Heart right ventricle (tissue), 16 donors: ENCODE results near the gene UBP1. TPM values are rescaled to one million over a fixed set of nuclear protein-coding genes. Genes with fewer than 3 reads are reported as not detected.

Experiments used
- ATAC-seq, 8 donors: fragments of 200-7000 bp; cut with Tn5 transposase; one replicate each; pipeline ENCODE4 v1.9.1; 2020; ENCODE audit warnings: mild to moderate bottlenecking in 8 of 8, moderate library complexity in 8 of 8, moderate number of reproducible peaks in 1 of 8
- DNase-seq, 2 donors: peaks; one replicate each; pipeline ENCODE4 v3.0.0-alpha.2; 2020
- H3K27ac ChIP-seq, 10 donors: fragments of 200-600 bp; sonication (generic) in 2 of 10; one replicate each; pipeline versions ENCODE4 v1.5.0 to v1.8.0; 2020 to 2022; ENCODE audit warnings: mild to moderate bottlenecking in 3 of 10
- H3K27me3 ChIP-seq, 7 donors: fragments of 200-600 bp; one replicate each; pipeline ENCODE4 v1.8.0; 2021 to 2022; ENCODE audit warnings: mild to moderate bottlenecking in 2 of 7
- H3K36me3 ChIP-seq, 9 donors: fragments of 200-600 bp; sonication (generic) in 1 of 9; one replicate each; pipeline versions ENCODE4 v1.5.0 to v1.8.0; 2020 to 2022; ENCODE audit warnings: mild to moderate bottlenecking in 2 of 9
- H3K4me1 ChIP-seq, 9 donors: fragments of 200-600 bp; sonication (generic) in 1 of 9; one replicate each; pipeline versions ENCODE4 v1.5.0 to v1.8.0; 2020 to 2022; ENCODE audit warnings: mild to moderate bottlenecking in 4 of 9
- H3K4me3 ChIP-seq, 10 donors: fragments of 200-600 bp; sonication (generic) in 2 of 10; one replicate each; pipeline versions ENCODE4 v1.5.0 to v1.8.0; 2020 to 2022; ENCODE audit warnings: mild to moderate bottlenecking in 7 of 10, moderate library complexity in 2 of 10
- H3K9me3 ChIP-seq, 11 donors: fragments of 200-600 bp in 10 of 11; sonication (generic) in 2 of 11; one replicate each; pipeline versions ENCODE4 v1.5.0 to v1.8.0; 2013 to 2022; ENCODE audit warnings: mild to moderate bottlenecking in 2 of 11, control low read depth in 1 of 11, moderate library complexity in 1 of 11
- CTCF ChIP-seq, 9 donors: fragments of 200-600 bp; sonication (generic) in 2 of 9; IDR thresholded peaks; one replicate each; pipeline versions ENCODE4 v1.5.0 to v1.8.0; 2021 to 2022; ENCODE audit warnings: antibody characterized with exemption in 9 of 9, mild to moderate bottlenecking in 5 of 9, moderate library complexity in 1 of 9
- WGBS, 2 donors: extraction: QIAGEN DNeasy Blood & Tissue Kit; methylation state at CpG; one replicate each; pipeline ENCODE4 v1.1.7; 2013; ENCODE audit warnings: inconsistent platforms in 1 of 2; 5-methylcytosine and 5-hydroxymethylcytosine counted together
- intact Hi-C, 10 donors: fragments of 100-400 bp; cut with DNase I; formaldehyde crosslinking; loops; one replicate each; pipeline versions ENCODE4 v1.11.1 to v1.14.2; 2022
- polyA plus RNA-seq, 2 donors: library from polyadenylated mRNA; stranded (reverse); fragments of 200-250 nt; gene quantifications; one replicate each; pipeline ENCODE4 v1.2.3, GENCODE V29; 2013
- total RNA-seq, 10 donors: library from RNA; stranded (reverse); fragmentation: NEBNext Ultra II Directional in 3 of 10; extraction: Animal tissue kit (Norgen Biotek cat#: 25700) in 3 of 10; gene quantifications; one replicate each; pipeline versions ENCODE4 v1.2.1 to v1.2.4, GENCODE V29; 2021 to 2023
- donor health status: Arrhythmogenic right ventricular cardiomyopathy.
- donor health status: ischemic (EF 13 %, LVEDD 7.1; RV severe dilation, severe dysfunction).
- donor health status: healthy with polysubstance abuse.
- donor health status: DM: no; HTN: yes; CAD: no.
- donor health status: DM: no; HTN: no; CAD: no.
- donor health status: ischemic (EF 25% LVEDD 6.9; RV normal size, moderate dysfunction).
- donor health status: ischemic (EF 25% LVEDD 5.7; RV mildly dilated, moderate dysfunction).
- donor health status: healthy.
- donor health status: DM: yes; HTN: yes; CAD: no.
- donor health status: Ischemic cardiomyopathy.
- donor health status: ischemic (EF 35%, LVEDD 5.7; RV mildly dilated, moderate dysfunction).
- donor health status: nonischemic (EF 11% LVEDD 7.7; RV severe dilation, severe dysfunction).
- donor health status: DM: yes; HTN: yes; CAD: no.
- donor health status: PGD.
- donor health status: ischemic (EF 29% LVEDD 5.4; RV normal size, mild dysfunction).
- donor health status: nonischemic (EF 23%, LVEDD 6.1; RV moderate dilation, normal function).

UBP1 gene
- total and polyA plus RNA-seq, 12 donors, result 18.0 to 51.7 (median 40.0) TPM

- TF ChIP-seq CTCF (IDR thresholded peaks at IDR 0.05), result no peak
- no peak for DNase-seq
- no peak overlapping the region for H3K4me3 ChIP-seq
- 91 to 94% methylated on average over 3 of the region's 3 CpGs for WGBS, 2 donors
- no peak overlapping the region for H3K27ac ChIP-seq
- peaks cover 0 to 6% (median 0%) of the 10 kb centered on the region in 9 donors for H3K4me1 ChIP-seq
- ATAC-seq, result no peak
- H3K9me3 ChIP-seq, result no peaks in the 10 kb centered on the region
- H3K36me3 ChIP-seq, result no peaks in the 10 kb centered on the region
- intact Hi-C loops, result loop anchor here in 2 of 10 donors (5.0 to 10.0 kb wide), 2 partner anchors 221 to 418 kb away; no protein-coding TSS in a partner anchor
- H3K27me3 ChIP-seq, result no peaks in the 10 kb centered on the region
These were observed 76.9 kb downstream of the UBP1 start for GRCh38 chr3:33363113-33363800.

- H3K4me3 ChIP-seq, result no peak overlapping the region
- 49 to 61% methylated on average over 1 of the region's 1 CpG for WGBS, 2 donors
These were observed 79.9 kb downstream of the UBP1 start for GRCh38 chr3:33360136-33360825.

GRCh38 chr3:33358172-33358781 lies 81.9 kb downstream of the UBP1 start:
- H3K27ac ChIP-seq, result no peak overlapping the region

More at GRCh38 chr3:33360136-33360825, 79.9 kb downstream of the UBP1 start:
- H3K9me3 ChIP-seq, result no peaks in the 10 kb centered on the region
- no peak for TF ChIP-seq CTCF (IDR thresholded peaks at IDR 0.05)
- H3K4me1 ChIP-seq, result peaks cover 0 to 8% (median 2%) of the 10 kb centered on the region in 9 donors
- no peak for DNase-seq
- H3K27ac ChIP-seq, result no peak overlapping the region
- H3K36me3 ChIP-seq, result no peaks in the 10 kb centered on the region
- ATAC-seq, result no peak
- H3K27me3 ChIP-seq, result no peaks in the 10 kb centered on the region
- intact Hi-C loops, result loop anchor here in 2 of 10 donors (5.0 to 10.0 kb wide), 2 partner anchors 218 to 415 kb away; no protein-coding TSS in a partner anchor

More at GRCh38 chr3:33358172-33358781, 81.9 kb downstream of the UBP1 start:
- intact Hi-C loops, result no loop called here
- peak in 1 of 8 donors; percentile 31 for ATAC-seq
- H3K9me3 ChIP-seq, result no peaks in the 10 kb centered on the region
- H3K4me3 ChIP-seq, result no peak overlapping the region
- 55 to 72% methylated on average over 4 of the region's 4 CpGs for WGBS, 2 donors
- DNase-seq, result no peak
- H3K27me3 ChIP-seq, result no peaks in the 10 kb centered on the region
- no peak for TF ChIP-seq CTCF (IDR thresholded peaks at IDR 0.05)
- H3K4me1 ChIP-seq, result peaks cover 0 to 12% (median 4%) of the 10 kb centered on the region in 9 donors
- no peaks in the 10 kb centered on the region for H3K36me3 ChIP-seq
